ENCODE results near the gene STX11.

DNA sequence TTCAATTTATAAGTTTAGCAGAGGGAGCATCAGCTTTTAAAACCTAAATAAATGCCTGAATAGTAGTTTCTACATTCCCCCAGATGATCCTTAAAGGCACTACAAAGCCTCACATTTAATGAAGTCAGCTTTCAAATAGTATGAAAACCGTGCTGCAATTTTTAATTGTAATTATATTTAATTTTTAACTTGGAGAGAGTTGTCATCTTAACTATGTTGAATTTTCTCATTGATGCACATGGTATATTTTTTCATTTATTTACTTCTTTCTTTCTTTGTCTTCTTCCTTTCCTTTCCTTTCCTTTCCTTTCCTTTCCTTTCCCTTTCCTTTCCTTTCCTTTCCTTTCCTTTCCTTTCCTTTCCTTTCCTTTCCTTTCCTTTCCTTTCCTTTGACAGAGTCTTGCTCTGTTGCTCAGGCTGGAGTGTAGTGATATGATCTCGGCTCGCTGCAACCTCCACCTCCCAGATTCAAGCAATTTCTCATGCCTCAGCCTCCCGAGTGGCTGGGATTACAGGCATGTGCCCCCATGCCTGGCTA is 47.2 kb upstream of the STX11 start:
- TF ChIP-seq, protein P1, sequence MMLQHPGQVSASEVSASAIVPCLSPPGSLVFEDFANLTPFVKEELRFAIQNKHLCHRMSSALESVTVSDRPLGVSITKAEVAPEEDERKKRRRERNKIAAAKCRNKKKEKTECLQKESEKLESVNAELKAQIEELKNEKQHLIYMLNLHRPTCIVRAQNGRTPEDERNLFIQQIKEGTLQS (IDR thresholded peaks at IDR 0.05; ENCODE audit: borderline replicate concordance, extremely low read depth, low read depth, low read length): no peak
- TF ChIP-seq HDGF (IDR thresholded peaks at IDR 0.05): no peak
- TF ChIP-seq POLR2AphosphoS2 (IDR thresholded peaks at IDR 0.05; ENCODE audit: low read depth, low read length): no peak
- TF ChIP-seq, protein P2, sequence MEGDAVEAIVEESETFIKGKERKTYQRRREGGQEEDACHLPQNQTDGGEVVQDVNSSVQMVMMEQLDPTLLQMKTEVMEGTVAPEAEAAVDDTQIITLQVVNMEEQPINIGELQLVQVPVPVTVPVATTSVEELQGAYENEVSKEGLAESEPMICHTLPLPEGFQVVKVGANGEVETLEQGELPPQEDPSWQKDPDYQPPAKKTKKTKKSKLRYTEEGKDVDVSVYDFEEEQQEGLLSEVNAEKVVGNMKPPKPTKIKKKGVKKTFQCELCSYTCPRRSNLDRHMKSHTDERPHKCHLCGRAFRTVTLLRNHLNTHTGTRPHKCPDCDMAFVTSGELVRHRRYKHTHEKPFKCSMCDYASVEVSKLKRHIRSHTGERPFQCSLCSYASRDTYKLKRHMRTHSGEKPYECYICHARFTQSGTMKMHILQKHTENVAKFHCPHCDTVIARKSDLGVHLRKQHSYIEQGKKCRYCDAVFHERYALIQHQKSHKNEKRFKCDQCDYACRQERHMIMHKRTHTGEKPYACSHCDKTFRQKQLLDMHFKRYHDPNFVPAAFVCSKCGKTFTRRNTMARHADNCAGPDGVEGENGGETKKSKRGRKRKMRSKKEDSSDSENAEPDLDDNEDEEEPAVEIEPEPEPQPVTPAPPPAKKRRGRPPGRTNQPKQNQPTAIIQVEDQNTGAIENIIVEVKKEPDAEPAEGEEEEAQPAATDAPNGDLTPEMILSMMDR (IDR thresholded peaks at IDR 0.05 in 2 of 3, conservative IDR thresholded peaks at IDR 0.05 in 1 of 3; ENCODE audit: control insufficient read depth in 2 of 3, extremely low read depth in 1 of 3, insufficient read depth in 1 of 3, low read depth in 3 of 3, low read length in 3 of 3): no peak
- TF ChIP-seq CBX3 (IDR thresholded peaks at IDR 0.05; ENCODE audit: borderline replicate concordance, low read depth): no peak
- no peak for TF ChIP-seq POLR2AphosphoS5 (IDR thresholded peaks at IDR 0.05; ENCODE audit: low read length)
- TF ChIP-seq NR2F1 (conservative IDR thresholded peaks at IDR 0.05): no peak
- no peak for TF ChIP-seq ZNF274 (IDR thresholded peaks at IDR 0.05; ENCODE audit: insufficient read depth, insufficient read length)
- TF ChIP-seq POLR2A (IDR thresholded peaks at IDR 0.05; ENCODE audit: low read depth, low read length): no peak

Data from GM12878 (cell line).